Activated naive CD8-positive, alpha-beta T cell treated with anti-CD3 and anti-CD28 coated beads, Interleukin-2, amount 50 U/mL, for 24 hours (primary cell): ENCODE results near the gene SCYL2.
"Not testable (repeated sequence)": the region's sequence is repeated elsewhere in the genome, so short reads cannot be mapped to it uniquely, and the experiment has no call there.

Source experiments
- ATAC-seq: fragments of 150-1000 bp; cut with Tn5 transposase; one replicate; pipeline ENCODE4 v1.10.0; 2021
- DNase-seq: peaks from one replicate; pipeline ENCODE4 v3.0.0; 2021
- H3K27ac Mint-ChIP-seq: one replicate; pipeline ENCODE4 v1.8.0; 2021; ENCODE audit warnings: mild to moderate bottlenecking, mixed read lengths
- H3K27me3 Mint-ChIP-seq: one replicate; pipeline ENCODE4 v1.8.0; 2021; ENCODE audit warnings: mixed read lengths
- H3K36me3 Mint-ChIP-seq: one replicate; pipeline ENCODE4 v1.8.0; 2021; ENCODE audit warnings: low read depth, mixed read lengths
- H3K4me1 Mint-ChIP-seq: one replicate; pipeline ENCODE4 v1.8.0; 2021; ENCODE audit warnings: mixed read lengths
- H3K4me3 Mint-ChIP-seq: one replicate; pipeline ENCODE4 v1.8.0; 2021; ENCODE audit warnings: mild to moderate bottlenecking, moderate library complexity, mixed read lengths
- H3K9me3 Mint-ChIP-seq: one replicate; pipeline ENCODE4 v1.8.0; 2021; ENCODE audit warnings: mixed read lengths

Gene SCYL2

DNA sequence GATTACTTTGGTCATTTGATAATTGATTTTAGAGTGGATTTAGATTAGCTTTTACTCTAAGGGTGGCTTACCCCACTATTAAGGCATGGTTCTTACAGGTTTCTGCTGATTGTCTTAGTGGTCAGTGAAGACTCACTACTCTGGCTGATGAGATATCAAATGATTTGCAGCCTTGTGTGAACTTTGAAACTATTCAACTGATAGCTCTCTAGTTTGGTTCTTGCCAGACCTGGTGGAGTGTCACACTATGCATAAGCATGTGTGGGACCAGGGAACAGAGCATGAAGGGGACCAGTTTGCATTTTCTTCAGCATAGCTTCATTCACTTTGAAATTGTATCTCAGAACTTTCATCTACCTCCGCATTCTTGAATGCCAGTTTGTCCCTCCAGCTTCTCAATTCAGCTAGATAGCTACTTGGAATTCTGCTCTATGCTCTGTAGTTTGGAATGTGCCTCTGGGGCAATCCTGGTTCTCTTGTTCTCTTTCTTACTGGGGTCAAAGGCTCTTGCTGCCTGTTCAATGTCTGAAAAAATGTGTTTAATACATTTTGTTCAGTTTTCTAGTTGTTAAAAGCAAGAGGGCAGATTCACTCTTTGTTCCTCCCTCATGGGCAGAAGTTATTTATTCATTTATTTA lies 12.7 kb downstream of the SCYL2 start:
- no peak overlapping the region for H3K4me3 Mint-ChIP-seq
- no peaks in the 10 kb centered on the region for H3K27me3 Mint-ChIP-seq
- H3K36me3 Mint-ChIP-seq = peaks cover 16% of the 10 kb centered on the region
- no peak overlapping the region for H3K27ac Mint-ChIP-seq
- ATAC-seq (no peak), DNase-seq (no peak)
- H3K4me1 Mint-ChIP-seq = peaks cover 13% of the 10 kb centered on the region
- no peaks in the 10 kb centered on the region for H3K9me3 Mint-ChIP-seq

- H3K36me3 Mint-ChIP-seq = peaks cover 12% of the 10 kb centered on the region
- DNase-seq, H3K27ac Mint-ChIP-seq, H3K4me3 Mint-ChIP-seq, H3K27me3 Mint-ChIP-seq, H3K9me3 Mint-ChIP-seq, H3K4me1 Mint-ChIP-seq, ATAC-seq: not testable (repeated sequence)
Measured at GRCh38 chr12:100284556-100284955, 17.6 kb downstream of the SCYL2 start.

GRCh38 chr12:100289038-100289437 lies 22.1 kb downstream of the SCYL2 start:
- peaks cover 21% of the 10 kb centered on the region for H3K36me3 Mint-ChIP-seq
- H3K27ac Mint-ChIP-seq = no peak overlapping the region
- no peaks in the 10 kb centered on the region for H3K4me1 Mint-ChIP-seq
- no peaks in the 10 kb centered on the region for H3K9me3 Mint-ChIP-seq
- DNase-seq (no peak), ATAC-seq (no peak)
- H3K4me3 Mint-ChIP-seq = no peak overlapping the region
- H3K27me3 Mint-ChIP-seq = no peaks in the 10 kb centered on the region

GRCh38 chr12:100290016-100290415 lies 23.0 kb downstream of the SCYL2 start:
- DNase-seq (no peak), ATAC-seq (no peak)
- Mint-ChIP-seq H3K27me3 (no peaks in the 10 kb centered on the region), H3K4me1 (no peaks in the 10 kb centered on the region), H3K36me3 (peaks cover 20% of the 10 kb centered on the region), H3K27ac (no peak overlapping the region), H3K9me3 (no peaks in the 10 kb centered on the region), H3K4me3 (no peak overlapping the region)

DNA sequence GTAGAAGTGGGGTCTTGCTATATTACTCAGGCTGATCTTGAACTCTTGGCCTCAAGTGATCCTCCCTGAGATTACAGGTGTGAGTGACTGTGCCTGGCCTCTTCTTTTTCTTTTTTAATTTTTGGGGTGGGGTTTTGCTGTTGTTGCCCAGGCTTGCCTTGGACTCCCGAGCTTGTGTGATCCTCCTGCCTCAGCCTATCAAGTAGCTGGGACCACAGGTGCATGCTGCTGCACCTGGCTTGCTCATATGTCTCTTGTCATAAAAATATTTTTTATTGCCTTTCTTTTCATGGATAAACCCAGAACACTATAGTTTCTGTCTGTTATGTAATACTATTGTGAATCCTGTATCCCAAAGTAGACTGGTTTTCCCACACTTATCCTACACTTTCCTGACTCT lies 26.0 kb downstream of the SCYL2 start:
- ATAC-seq = no peak
- no peaks in the 10 kb centered on the region for H3K4me1 Mint-ChIP-seq
- no peaks in the 10 kb centered on the region for H3K9me3 Mint-ChIP-seq
- no peak overlapping the region for H3K4me3 Mint-ChIP-seq
- H3K36me3 Mint-ChIP-seq = peaks cover 30% of the 10 kb centered on the region
- H3K27me3 Mint-ChIP-seq = no peaks in the 10 kb centered on the region
- no peak for DNase-seq
- H3K27ac Mint-ChIP-seq = no peak overlapping the region

DNA sequence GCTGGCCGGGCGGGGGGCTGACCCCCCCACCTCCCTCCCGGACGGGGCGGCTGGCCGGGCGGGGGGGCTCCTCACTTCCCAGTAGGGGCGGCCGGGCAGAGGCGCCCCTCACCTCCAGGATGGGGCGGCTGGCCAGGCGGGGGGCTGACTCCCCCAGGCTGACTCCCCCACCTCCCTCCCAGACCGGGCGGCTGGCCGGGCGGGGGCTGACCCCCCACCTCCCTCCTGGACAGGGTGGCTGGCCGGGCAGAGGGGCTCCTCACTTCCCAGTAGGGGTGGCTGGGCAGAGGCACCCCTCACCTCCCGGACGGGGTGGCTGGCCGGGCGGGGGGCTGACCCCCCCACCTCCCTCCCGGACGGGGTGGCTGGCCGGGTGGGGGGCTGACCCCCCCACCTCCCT lies 27.4 kb downstream of the SCYL2 start:
- not testable (repeated sequence) for DNase-seq, H3K27ac Mint-ChIP-seq, H3K4me1 Mint-ChIP-seq, H3K9me3 Mint-ChIP-seq, H3K27me3 Mint-ChIP-seq, ATAC-seq, H3K4me3 Mint-ChIP-seq
- H3K36me3 Mint-ChIP-seq = peaks cover 36% of the 10 kb centered on the region

DNA sequence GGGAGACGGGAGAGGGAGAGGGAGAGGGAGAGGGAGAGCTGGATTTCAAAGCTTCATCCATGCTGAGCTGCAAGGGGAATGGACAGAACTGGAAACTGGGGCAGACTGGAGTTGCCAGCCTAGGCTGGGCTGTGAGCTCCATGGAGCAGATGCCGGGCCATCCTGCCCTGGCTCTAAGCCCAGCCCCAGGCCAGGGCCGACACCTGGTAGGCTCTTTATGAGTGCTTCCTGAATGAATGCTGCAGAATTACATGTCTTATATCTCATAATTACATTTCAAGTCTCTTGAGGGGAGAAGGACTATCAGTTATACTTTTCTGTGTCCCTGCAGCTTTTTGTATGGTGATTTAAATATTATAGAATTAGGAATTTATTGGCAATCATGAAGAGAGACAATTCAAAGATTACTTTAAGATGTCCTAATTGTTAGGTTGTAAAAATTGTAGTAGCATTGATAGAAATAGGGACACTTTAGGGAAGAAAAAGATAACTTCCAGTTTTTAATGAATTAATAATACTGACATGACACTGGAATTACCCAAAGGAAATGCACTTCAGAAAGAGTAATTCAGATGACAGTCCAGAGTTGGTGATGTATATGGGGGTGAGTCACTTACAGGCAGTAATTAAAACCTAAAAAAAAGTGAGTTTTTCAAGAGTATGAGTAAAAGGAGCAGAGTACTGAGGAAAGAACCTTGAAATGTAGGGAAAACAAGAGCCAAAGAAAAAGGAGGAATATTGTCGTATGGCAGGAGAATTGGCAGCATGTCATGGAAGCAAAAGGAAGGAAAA lies 29.0 kb downstream of the SCYL2 start:
- ATAC-seq (no peak), DNase-seq (no peak)
- Mint-ChIP-seq H3K4me3 (no peak overlapping the region), H3K9me3 (peaks cover 6% of the 10 kb centered on the region), H3K27me3 (no peaks in the 10 kb centered on the region), H3K4me1 (no peaks in the 10 kb centered on the region), H3K27ac (no peak overlapping the region), H3K36me3 (peaks cover 49% of the 10 kb centered on the region)

GRCh38 chr12:100302081-100302480 lies 35.1 kb downstream of the SCYL2 start:
- DNase-seq (no peak), ATAC-seq (no peak)
- Mint-ChIP-seq H3K27me3 (no peaks in the 10 kb centered on the region), H3K27ac (no peak overlapping the region), H3K4me3 (no peak overlapping the region), H3K4me1 (no peaks in the 10 kb centered on the region), H3K36me3 (peaks cover 81% of the 10 kb centered on the region), H3K9me3 (peaks cover 32% of the 10 kb centered on the region)

DNA sequence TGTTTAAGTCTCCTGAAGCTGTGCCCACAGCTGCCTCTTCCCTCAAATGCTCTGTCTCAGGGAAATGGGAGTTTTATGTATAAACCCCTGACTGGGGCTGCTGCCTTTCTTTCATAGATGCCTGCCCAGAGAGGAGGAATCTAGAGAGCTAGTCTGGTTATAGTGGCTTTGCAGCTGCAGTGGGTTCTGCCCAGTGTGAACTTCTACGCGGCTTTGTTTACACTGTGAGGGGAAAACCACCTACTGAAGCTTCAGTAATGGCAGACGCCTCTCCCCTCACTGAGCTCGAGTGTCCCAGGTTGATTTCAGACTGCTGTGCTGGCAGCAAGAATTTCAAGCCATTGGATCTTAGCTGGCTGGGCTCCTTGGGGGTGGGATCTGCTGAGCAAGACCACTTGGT lies 36.9 kb downstream of the SCYL2 start:
- no peaks in the 10 kb centered on the region for H3K4me1 Mint-ChIP-seq
- H3K9me3 Mint-ChIP-seq = peaks cover 32% of the 10 kb centered on the region
- no peaks in the 10 kb centered on the region for H3K27me3 Mint-ChIP-seq
- no peak for DNase-seq
- H3K27ac Mint-ChIP-seq = no peak overlapping the region
- no peak for ATAC-seq
- H3K36me3 Mint-ChIP-seq = peaks cover 74% of the 10 kb centered on the region
- no peak overlapping the region for H3K4me3 Mint-ChIP-seq

- H3K27ac Mint-ChIP-seq, DNase-seq, H3K4me1 Mint-ChIP-seq, ATAC-seq, H3K27me3 Mint-ChIP-seq, H3K4me3 Mint-ChIP-seq: not testable (repeated sequence)
- peaks cover 32% of the 10 kb centered on the region for H3K9me3 Mint-ChIP-seq
- H3K36me3 Mint-ChIP-seq = peaks cover 73% of the 10 kb centered on the region
Measured at GRCh38 chr12:100304334-100304733, 37.4 kb downstream of the SCYL2 start.

- not testable (repeated sequence) for H3K4me1 Mint-ChIP-seq, H3K4me3 Mint-ChIP-seq, DNase-seq, ATAC-seq, H3K27me3 Mint-ChIP-seq, H3K27ac Mint-ChIP-seq
- Mint-ChIP-seq H3K36me3 (peaks cover 42% of the 10 kb centered on the region), H3K9me3 (peaks cover 20% of the 10 kb centered on the region)
Measured at GRCh38 chr12:100308138-100308537, 41.2 kb downstream of the SCYL2 start.

DNA sequence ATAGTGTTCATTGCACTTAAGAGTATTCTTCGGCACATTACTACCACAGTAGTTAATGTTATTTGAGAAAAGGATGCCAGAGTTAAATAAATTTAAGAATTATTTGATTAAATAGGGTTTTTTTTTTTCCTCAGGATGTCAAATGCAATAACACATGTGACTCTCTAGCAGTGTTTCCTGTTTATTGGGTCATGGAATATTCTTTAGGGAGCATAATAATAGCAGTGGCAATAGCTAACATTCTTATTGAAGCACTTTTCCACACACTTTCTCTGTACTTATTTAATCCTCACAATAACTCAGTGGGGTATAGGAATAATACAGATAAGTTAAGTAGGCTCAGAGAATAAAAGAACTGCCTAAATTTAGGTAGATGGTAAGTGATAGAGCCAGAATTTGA lies 44.3 kb downstream of the SCYL2 start:
- ATAC-seq (no peak), DNase-seq (no peak)
- Mint-ChIP-seq H3K27me3 (no peaks in the 10 kb centered on the region), H3K4me1 (no peaks in the 10 kb centered on the region), H3K27ac (no peak overlapping the region), H3K36me3 (peaks cover 27% of the 10 kb centered on the region), H3K4me3 (no peak overlapping the region), H3K9me3 (peaks cover 6% of the 10 kb centered on the region)

DNA sequence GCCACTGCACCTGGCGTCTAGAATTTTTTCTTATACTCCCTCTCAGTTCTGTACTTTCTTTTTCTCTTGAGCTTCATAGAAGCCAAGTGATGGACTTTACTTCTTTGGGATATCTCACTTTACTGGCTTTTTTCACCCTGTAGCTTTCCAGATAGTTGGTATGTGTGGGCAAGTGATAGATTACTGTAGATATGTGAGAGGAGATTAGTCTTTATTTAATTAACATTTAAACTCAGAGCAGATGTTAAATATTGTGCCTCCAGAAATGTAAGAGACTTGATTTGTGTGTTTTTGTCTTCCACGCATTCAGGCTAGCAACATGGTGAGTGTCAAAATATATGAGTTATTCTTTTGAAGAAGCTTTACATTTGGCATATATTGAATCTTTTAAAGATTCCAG lies 50.4 kb downstream of the SCYL2 start:
- peaks cover 28% of the 10 kb centered on the region for H3K36me3 Mint-ChIP-seq
- DNase-seq (no peak), ATAC-seq (no peak)
- H3K4me1 Mint-ChIP-seq = no peaks in the 10 kb centered on the region
- no peaks in the 10 kb centered on the region for H3K27me3 Mint-ChIP-seq
- H3K4me3 Mint-ChIP-seq = no peak overlapping the region
- no peaks in the 10 kb centered on the region for H3K9me3 Mint-ChIP-seq
- H3K27ac Mint-ChIP-seq = no peak overlapping the region

GRCh38 chr12:100324498-100324897 lies 57.5 kb downstream of the SCYL2 start:
- Mint-ChIP-seq H3K36me3 (peaks cover 14% of the 10 kb centered on the region), H3K9me3 (no peaks in the 10 kb centered on the region), H3K27me3 (no peaks in the 10 kb centered on the region), H3K27ac (no peak overlapping the region), H3K4me3 (no peak overlapping the region), H3K4me1 (peaks cover 2% of the 10 kb centered on the region)
- no peak for ATAC-seq
- DNase-seq = no peak

DNA sequence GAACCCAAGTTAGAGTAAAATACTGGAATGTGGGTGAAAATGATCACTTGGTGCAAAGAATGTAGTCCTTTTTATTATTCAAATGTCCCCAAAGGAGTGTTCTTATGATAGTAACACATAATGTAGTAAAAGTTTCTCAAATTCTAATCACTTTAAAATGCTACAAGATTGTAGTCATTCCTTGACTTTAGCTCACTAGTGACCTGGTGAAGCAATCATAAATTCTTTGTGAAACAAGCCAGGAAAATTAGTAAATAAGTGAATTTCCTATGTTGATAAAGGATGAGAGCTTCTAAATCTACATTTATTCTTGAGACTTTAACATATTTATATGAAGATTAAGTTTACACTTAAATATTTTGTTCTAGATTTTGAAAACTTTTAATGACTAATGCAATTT lies 59.2 kb downstream of the SCYL2 start:
- H3K9me3 Mint-ChIP-seq = no peaks in the 10 kb centered on the region
- H3K4me3 Mint-ChIP-seq = no peak overlapping the region
- peaks cover 2% of the 10 kb centered on the region for H3K4me1 Mint-ChIP-seq
- H3K27ac Mint-ChIP-seq = no peak overlapping the region
- ATAC-seq = no peak
- H3K27me3 Mint-ChIP-seq = no peaks in the 10 kb centered on the region
- H3K36me3 Mint-ChIP-seq = peaks cover 16% of the 10 kb centered on the region
- no peak for DNase-seq
